Cardiac fibroblast (primary cell): Measurements from ENCODE around the gene SLC7A8.

Source experiments
- DNase-seq, 2 donors: peaks; one replicate each; pipeline versions ENCODE4 v3.0.0 to v3.0.0-alpha.2; 2010; ENCODE audit warnings: low read depth in 2 of 2
- H3K4me3 ChIP-seq, 2 donors: replicated peaks in 1 of 2; 1 replicate in 1 of 2; 2 replicates in 1 of 2; pipeline ENCODE4 v1.5.1; 2011; ENCODE audit warnings: low read depth in 2 of 2, low read length in 2 of 2, mild to moderate bottlenecking in 2 of 2, moderate library complexity in 1 of 2
- CTCF ChIP-seq: IDR thresholded peaks from one replicate; pipeline ENCODE4 v1.5.1; 2011; ENCODE audit warnings: low read depth, mild to moderate bottlenecking, low read length, inconsistent platforms

The SLC7A8 gene

GRCh38 chr14:23173796-23174195 lies 9.7 kb downstream of the SLC7A8 start:
- no peak for DNase-seq
- no peak overlapping the region for H3K4me3 ChIP-seq
- no peak for TF ChIP-seq CTCF

GRCh38 chr14:23173031-23173430 lies 10.4 kb downstream of the SLC7A8 start:
- no peak for DNase-seq
- TF ChIP-seq CTCF, result no peak
- no peak overlapping the region for H3K4me3 ChIP-seq

GRCh38 chr14:23172574-23172973 lies 10.9 kb downstream of the SLC7A8 start:
- no peak overlapping the region for H3K4me3 ChIP-seq
- no peak for TF ChIP-seq CTCF
- no peak for DNase-seq

GRCh38 chr14:23172096-23172495 lies 11.4 kb downstream of the SLC7A8 start:
- no peak for TF ChIP-seq CTCF

GRCh38 chr14:23171222-23171975 lies 12.1 kb downstream of the SLC7A8 start:
- no peak for TF ChIP-seq CTCF
- DNase-seq, result no peak
- no peak overlapping the region for H3K4me3 ChIP-seq

More at GRCh38 chr14:23172096-23172495, 11.4 kb downstream of the SLC7A8 start:
- no peak overlapping the region for H3K4me3 ChIP-seq
- DNase-seq, result no peak

- DNase-seq, result no peak
- no peak for TF ChIP-seq CTCF
Observed at GRCh38 chr14:23169622-23170021, 13.8 kb downstream of the SLC7A8 start.

GRCh38 chr14:23168246-23168645 lies 15.2 kb downstream of the SLC7A8 start:
- peak in 1 of 2 donors; percentile 57 for DNase-seq
- no peak for TF ChIP-seq CTCF
- no peak overlapping the region for H3K4me3 ChIP-seq

More at GRCh38 chr14:23169622-23170021, 13.8 kb downstream of the SLC7A8 start:
- no peak overlapping the region for H3K4me3 ChIP-seq
